Loucy (cell line): ENCODE data around the gene UBP1.

Source experiments
- H2AFZ ChIP-seq: fragments of 200-600 bp; sonication (generic); 2 replicates; pipeline ENCODE4 v1.6.0; 2016; ENCODE audit warnings: antibody characterized with exemption, mild to moderate bottlenecking, low read length, moderate library complexity
- H3F3A ChIP-seq: fragments of 200-600 bp; 2 replicates; pipeline ENCODE4 v1.6.0; 2016; ENCODE audit warnings: antibody characterized with exemption, low read depth, mild to moderate bottlenecking
- H3K27me3 ChIP-seq: fragments of 200-600 bp; sonication (generic); 2 replicates; pipeline ENCODE4 v1.6.1; 2014; ENCODE audit warnings: low read length, mild to moderate bottlenecking; ENCODE audit not compliant: insufficient read depth, poor library complexity, severe bottlenecking
- H3K36me3 ChIP-seq: fragments of 200-600 bp; sonication (generic); 2 replicates; pipeline ENCODE4 v1.6.1; 2016; ENCODE audit warnings: low read length; ENCODE audit not compliant: insufficient read depth
- H3K4me1 ChIP-seq: fragments of 200-600 bp; sonication (generic); 2 replicates; pipeline ENCODE4 v1.5.1; 2014; ENCODE audit warnings: low read length, mild to moderate bottlenecking; ENCODE audit not compliant: insufficient read depth, poor library complexity, severe bottlenecking
- H3K4me2 ChIP-seq: fragments of 200-600 bp; sonication (generic); 2 replicates; pipeline ENCODE4 v1.6.0; 2014; ENCODE audit warnings: antibody characterized with exemption, low read length, low read depth, mild to moderate bottlenecking; ENCODE audit not compliant: poor library complexity, severe bottlenecking
- H3K4me3 ChIP-seq: fragments of 200-600 bp; sonication (generic); 2 replicates; pipeline ENCODE4 v1.5.1; 2014; ENCODE audit warnings: low read length, mild to moderate bottlenecking, mixed read lengths; ENCODE audit not compliant: poor library complexity, severe bottlenecking
- H3K79me2 ChIP-seq: fragments of 200-600 bp; sonication (generic); 2 replicates; pipeline ENCODE4 v1.6.1; 2014; ENCODE audit warnings: low read length; ENCODE audit not compliant: insufficient read depth
- H3K9ac ChIP-seq: fragments of 200-600 bp; sonication (generic); 2 replicates; pipeline ENCODE4 v1.6.0; 2014; ENCODE audit warnings: mild to moderate bottlenecking, low read depth, low read length, moderate library complexity; ENCODE audit not compliant: poor library complexity, severe bottlenecking
- H3K9me2 ChIP-seq: fragments of 200-600 bp; sonication (generic); replicated peaks from 2 replicates; pipeline ENCODE4 v1.6.1; 2016; ENCODE audit warnings: low read depth, low read length, mixed read lengths
- H3K9me3 ChIP-seq: fragments of 200-600 bp; sonication (generic); 2 replicates; pipeline ENCODE4 v1.6.1; 2014; ENCODE audit warnings: mild to moderate bottlenecking, antibody characterized with exemption, low read length, low read depth; ENCODE audit not compliant: insufficient read depth
- H4K20me1 ChIP-seq: fragments of 200-600 bp; sonication (generic); 2 replicates; pipeline ENCODE4 v1.6.0; 2014; ENCODE audit warnings: antibody characterized with exemption, low read length, mild to moderate bottlenecking; ENCODE audit not compliant: insufficient read depth, poor library complexity, severe bottlenecking
- EZH2phosphoT487 ChIP-seq: fragments of 200-600 bp; IDR thresholded peaks from 2 replicates; pipeline ENCODE4 v1.6.1; 2018; ENCODE audit warnings: antibody characterized with exemption, mild to moderate bottlenecking, moderate library complexity, borderline replicate concordance
- TF ChIP-seq, protein P1 (sequence below): fragments of 200-600 bp; sonication (generic); conservative IDR thresholded peaks from 2 replicates; pipeline ENCODE4 v1.5.1; 2014; ENCODE audit warnings: mild to moderate bottlenecking, antibody characterized with exemption, low read length

Gene UBP1

GRCh38 chr3:33428734-33429133 lies 11.5 kb downstream of the UBP1 start:
- no peaks in the 10 kb centered on the region for H3K9me2 ChIP-seq
- peaks cover 68% of the 10 kb centered on the region for H4K20me1 ChIP-seq
- TF ChIP-seq, protein P1, sequence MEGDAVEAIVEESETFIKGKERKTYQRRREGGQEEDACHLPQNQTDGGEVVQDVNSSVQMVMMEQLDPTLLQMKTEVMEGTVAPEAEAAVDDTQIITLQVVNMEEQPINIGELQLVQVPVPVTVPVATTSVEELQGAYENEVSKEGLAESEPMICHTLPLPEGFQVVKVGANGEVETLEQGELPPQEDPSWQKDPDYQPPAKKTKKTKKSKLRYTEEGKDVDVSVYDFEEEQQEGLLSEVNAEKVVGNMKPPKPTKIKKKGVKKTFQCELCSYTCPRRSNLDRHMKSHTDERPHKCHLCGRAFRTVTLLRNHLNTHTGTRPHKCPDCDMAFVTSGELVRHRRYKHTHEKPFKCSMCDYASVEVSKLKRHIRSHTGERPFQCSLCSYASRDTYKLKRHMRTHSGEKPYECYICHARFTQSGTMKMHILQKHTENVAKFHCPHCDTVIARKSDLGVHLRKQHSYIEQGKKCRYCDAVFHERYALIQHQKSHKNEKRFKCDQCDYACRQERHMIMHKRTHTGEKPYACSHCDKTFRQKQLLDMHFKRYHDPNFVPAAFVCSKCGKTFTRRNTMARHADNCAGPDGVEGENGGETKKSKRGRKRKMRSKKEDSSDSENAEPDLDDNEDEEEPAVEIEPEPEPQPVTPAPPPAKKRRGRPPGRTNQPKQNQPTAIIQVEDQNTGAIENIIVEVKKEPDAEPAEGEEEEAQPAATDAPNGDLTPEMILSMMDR, result no peak
- no peak for TF ChIP-seq EZH2phosphoT487
- no peaks in the 10 kb centered on the region for H3F3A ChIP-seq
- no peaks in the 10 kb centered on the region for H3K27me3 ChIP-seq
- H3K4me1 ChIP-seq, result peaks cover 24% of the 10 kb centered on the region
- no peaks in the 10 kb centered on the region for H3K9me3 ChIP-seq
- no peak overlapping the region for H3K4me2 ChIP-seq
- no peak overlapping the region for H3K9ac ChIP-seq
- H2AFZ ChIP-seq, result no peak overlapping the region
- H3K79me2 ChIP-seq, result peaks cover 96% of the 10 kb centered on the region
- peaks cover 17% of the 10 kb centered on the region; the same call in 1 of the 2 replicates for H3K36me3 ChIP-seq
- no peak overlapping the region for H3K4me3 ChIP-seq

DNA sequence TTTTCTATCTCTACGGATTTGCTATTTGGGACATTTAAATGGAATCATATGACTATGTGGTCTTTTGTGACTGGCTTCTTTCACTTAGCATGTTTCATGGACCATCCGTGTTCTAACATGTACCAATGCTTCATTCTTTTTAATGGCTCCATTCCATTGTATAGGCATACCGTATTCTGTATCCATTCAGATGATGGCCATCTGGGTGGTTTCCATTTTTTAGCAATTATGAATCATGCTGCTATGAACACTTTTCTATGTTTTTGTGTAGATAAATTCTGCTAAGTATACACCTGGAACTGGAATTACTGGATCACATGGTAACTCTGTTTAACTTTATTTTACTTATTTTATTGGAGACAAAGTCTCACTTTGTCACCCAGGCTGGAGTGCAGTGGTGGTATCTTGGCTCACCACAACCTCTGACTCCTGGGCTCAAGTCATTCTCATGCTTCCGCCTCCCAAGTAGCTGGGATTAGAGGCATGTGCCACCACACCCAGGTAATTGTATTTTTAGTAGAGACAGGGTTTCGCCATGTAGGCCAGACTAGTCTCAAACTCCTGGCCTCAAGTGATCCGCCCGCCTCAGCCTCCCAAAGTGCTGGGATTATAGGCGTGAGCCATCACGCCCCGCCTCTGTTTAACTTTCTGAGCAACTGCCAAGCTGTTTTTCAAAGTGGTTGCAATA lies 13.4 kb downstream of the UBP1 start:
- H3K9me3 ChIP-seq, result no peaks in the 10 kb centered on the region
- H4K20me1 ChIP-seq, result peaks cover 53% of the 10 kb centered on the region
- no peaks in the 10 kb centered on the region for H3F3A ChIP-seq
- no peak overlapping the region for H3K4me2 ChIP-seq
- H2AFZ ChIP-seq, result no peak overlapping the region
- peaks cover 32% of the 10 kb centered on the region; the same call in 1 of the 2 replicates for H3K36me3 ChIP-seq
- TF ChIP-seq, protein P1, result no peak
- H3K9ac ChIP-seq, result no peak overlapping the region
- no peak overlapping the region for H3K4me3 ChIP-seq
- no peaks in the 10 kb centered on the region for H3K27me3 ChIP-seq
- peaks cover 88% of the 10 kb centered on the region for H3K79me2 ChIP-seq
- peaks cover 24% of the 10 kb centered on the region for H3K4me1 ChIP-seq
- H3K9me2 ChIP-seq, result no peaks in the 10 kb centered on the region

- no peak overlapping the region for H3K4me2 ChIP-seq
- H3K79me2 ChIP-seq, result peaks cover 87% of the 10 kb centered on the region
- H3K4me3 ChIP-seq, result no peak overlapping the region
- H3K36me3 ChIP-seq, result peaks cover 39% of the 10 kb centered on the region; the same call in 1 of the 2 replicates
- peaks cover 20% of the 10 kb centered on the region for H3K4me1 ChIP-seq
- H4K20me1 ChIP-seq, result peaks cover 50% of the 10 kb centered on the region
- no peaks in the 10 kb centered on the region for H3F3A ChIP-seq
- no peak overlapping the region for H3K9ac ChIP-seq
- H3K9me2 ChIP-seq, result no peaks in the 10 kb centered on the region
- no peak overlapping the region for H2AFZ ChIP-seq
- TF ChIP-seq, protein P1, result no peak
- no peak for TF ChIP-seq EZH2phosphoT487
- no peaks in the 10 kb centered on the region for H3K27me3 ChIP-seq
- no peaks in the 10 kb centered on the region for H3K9me3 ChIP-seq
These were observed 14.1 kb downstream of the UBP1 start for GRCh38 chr3:33426068-33426467.
